AML-193 (cell line): ENCODE measurements around the gene TTC9.
"Not testable (repeated sequence)": the region's sequence is repeated elsewhere in the genome, so short reads cannot be mapped to it uniquely, and the experiment has no call there.

Source experiments
- DNase-seq, 2 experiments: peaks; one replicate each; lab custom pipeline; 2025; lab: John Stamatoyannopoulos, UW

The TTC9 gene

GRCh38 chr14:70680748-70681147 lies 39.0 kb downstream of the TTC9 start:
- DNase-seq, result no peak

GRCh38 chr14:70683983-70684382 lies 42.3 kb downstream of the TTC9 start:
- DNase-seq, result no peak

GRCh38 chr14:70685474-70686197 lies 43.9 kb downstream of the TTC9 start:
- no peak for DNase-seq

GRCh38 chr14:70692210-70692609 lies 50.5 kb downstream of the TTC9 start:
- no peak for DNase-seq

- no peak for DNase-seq
These were observed 54.3 kb downstream of the TTC9 start for GRCh38 chr14:70696026-70696425.

- peak; percentile 20 to 37 for DNase-seq
These were observed 56.0 kb downstream of the TTC9 start for GRCh38 chr14:70697701-70698100.

GRCh38 chr14:70698288-70698687 lies 56.6 kb downstream of the TTC9 start:
- peak; percentile 63 to 74 for DNase-seq

- DNase-seq, result no peak
These were observed 57.9 kb downstream of the TTC9 start for GRCh38 chr14:70699646-70700045.

GRCh38 chr14:70700955-70701585 lies 59.4 kb downstream of the TTC9 start:
- DNase-seq, result no peak

- no peak for DNase-seq
These were observed 59.9 kb downstream of the TTC9 start for GRCh38 chr14:70701610-70702009.

- peak in 1 of 2 experiments; percentile 3 for DNase-seq
These were observed 60.4 kb downstream of the TTC9 start for GRCh38 chr14:70702161-70702560.

- not testable (repeated sequence) for DNase-seq
These were observed 62.0 kb downstream of the TTC9 start for GRCh38 chr14:70703621-70704168.

GRCh38 chr14:70704960-70705359 lies 63.2 kb downstream of the TTC9 start:
- no peak for DNase-seq

GRCh38 chr14:70706177-70706576 lies 64.5 kb downstream of the TTC9 start:
- no peak for DNase-seq

- peak in 1 of 2 experiments; percentile 1 for DNase-seq
These were observed 65.7 kb downstream of the TTC9 start for GRCh38 chr14:70707138-70708038.

- DNase-seq, result no peak
These were observed 67.2 kb downstream of the TTC9 start for GRCh38 chr14:70708717-70709570.

GRCh38 chr14:70709726-70710382 lies 68.1 kb downstream of the TTC9 start:
- DNase-seq, result no peak

GRCh38 chr14:70711451-70711850 lies 69.7 kb downstream of the TTC9 start:
- DNase-seq, result no peak

GRCh38 chr14:70713096-70713495 lies 71.4 kb downstream of the TTC9 start:
- DNase-seq, result no peak

GRCh38 chr14:70713511-70713916 lies 71.8 kb downstream of the TTC9 start:
- DNase-seq, result no peak

GRCh38 chr14:70714055-70714550 lies 72.4 kb downstream of the TTC9 start:
- DNase-seq, result peak; percentile 14 to 46
